ENCODE results near the gene WNT2. TPM values are rescaled to one million over a fixed set of nuclear protein-coding genes. Genes with fewer than 3 reads are reported as not detected.

The WNT2 gene
- 0.63 and 5.8 TPM in 2 replicates for total RNA-seq

DNA sequence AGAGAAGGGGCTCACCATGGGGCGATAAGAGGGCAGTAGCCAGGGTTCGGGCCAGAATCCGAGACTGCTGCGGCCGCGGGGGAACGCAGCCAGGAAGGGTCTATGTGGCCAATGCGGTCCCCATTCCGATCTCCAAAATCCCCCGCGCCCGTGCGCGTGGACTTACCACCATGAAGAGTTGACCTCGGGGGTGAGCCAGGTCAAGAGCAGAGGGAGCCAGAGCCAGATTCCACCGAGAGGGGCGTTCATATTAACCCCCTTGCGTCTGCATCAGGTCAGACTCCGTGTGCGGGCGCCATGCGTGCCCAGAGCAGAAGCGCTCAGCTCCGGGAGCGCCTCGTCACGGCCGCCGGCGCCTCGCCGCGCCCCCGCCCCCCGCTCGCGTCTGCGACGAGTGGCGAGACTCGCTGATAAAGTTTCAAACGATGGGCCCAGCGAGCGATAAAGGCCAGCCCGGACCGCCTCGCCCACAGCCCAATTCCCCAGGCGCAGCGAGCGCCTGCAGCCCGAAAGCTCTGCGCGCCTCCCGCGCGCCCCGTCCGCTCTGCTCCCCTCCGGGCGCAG, at the start of gene WNT2:
TSS of gene WNT2 (minus strand) at position 318 of the 564 bp plus-strand sequence. CDS start at position 249, 69 bp downstream.

Other genes starting within 250 kb of the WNT2 start
- not detected in 2 replicates for gene ASZ1, start 104.4 kb upstream of the WNT2 start, total RNA-seq
- gene CFTR, start 157.0 kb upstream of the WNT2 start, total RNA-seq = not detected in 2 replicates

Measured in bronchial smooth muscle cell (primary cell).